Spleen (tissue), 7 donors: ENCODE results near the gene PSMD7.
A peak's percentile ranks its signal among the peaks of the same experiment; 100 is the strongest.

Source experiments
- CTCF ChIP-seq, 11 experiments: fragments of 200-600 bp in 7 of 11; fragments of 450-650 bp in 4 of 11; sonication (generic) in 4 of 11; IDR thresholded peaks in 8 of 11; conservative IDR thresholded peaks in 3 of 11; 1 replicate in 7 of 11; 2 replicates in 4 of 11; pipeline versions ENCODE4 v1.4.0 to v1.8.0; 2016 to 2021; ENCODE audit warnings: antibody characterized with exemption in 11 of 11, inconsistent platforms in 4 of 11, mild to moderate bottlenecking in 1 of 11
- POLR2A ChIP-seq, 3 donors: fragments of 450-650 bp; IDR thresholded peaks; one replicate each; pipeline ENCODE4 v1.5.1; 2017; ENCODE audit warnings: antibody characterized with exemption in 3 of 3, mild to moderate bottlenecking in 1 of 3
- donor health status: DM: no; HTN: no; CAD: no; lungs with moderate emphysema.
- donor health status: DM: no; HTN: no; CAD: no.
- donor health status: DM: no; HTN: no; CAD: no.

GRCh38 chr16:74296432-74297144 is at the start of gene PSMD7:
- TF ChIP-seq POLR2A (IDR thresholded peaks at IDR 0.05) (peak in 2 of 3 donors; percentile 9 to 38), CTCF (IDR thresholded peaks at IDR 0.05 in 8 of 11, conservative IDR thresholded peaks at IDR 0.05 in 3 of 11) (peak in 1 of 11 experiments; percentile 28)
